Measurements from ENCODE around the gene RNF8.

The RNF8 gene

DNA sequence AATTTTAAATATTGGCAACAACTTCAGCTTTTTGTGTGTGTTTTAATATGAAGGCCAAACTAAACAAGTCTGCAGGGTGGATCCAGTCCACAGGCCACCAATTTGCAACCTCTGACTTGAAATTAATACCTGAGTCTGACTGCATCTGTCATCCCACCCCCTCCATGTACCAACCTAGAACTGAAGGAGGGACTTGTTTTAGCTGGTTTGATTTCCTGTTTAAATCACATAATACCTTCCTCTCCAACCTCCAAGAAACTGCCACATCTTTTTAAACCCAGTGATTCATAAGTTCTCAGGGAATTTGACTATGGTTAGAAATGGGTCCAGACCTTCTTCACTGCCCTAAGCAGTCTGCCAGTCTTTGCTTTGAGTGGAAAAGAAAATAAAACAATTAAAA is 21.6 kb downstream of the RNF8 start:
- H3K27me3 ChIP-seq (replicated peaks), result no peaks in the 10 kb centered on the region
- DNase-seq, result no peak
- H3K27ac ChIP-seq, result no peak overlapping the region
- H3K36me3 ChIP-seq (replicated peaks), result peaks cover 24% of the 10 kb centered on the region
- no peak for TF ChIP-seq CTCF (IDR thresholded peaks at IDR 0.05; ENCODE audit: low read depth, low read length, missing control alignments)
- in situ Hi-C loops (cut with HindIII; ENCODE audit: low pct_ligation_motif_present, low sequenced_read_pairs), result no loop called here
- no peak overlapping the region for H3K4me3 ChIP-seq (ENCODE audit: low read depth, low read length)

- no peak overlapping the region for H3K27ac ChIP-seq
- no peak overlapping the region for H3K4me3 ChIP-seq (ENCODE audit: low read depth, low read length)
- peaks cover 24% of the 10 kb centered on the region for H3K36me3 ChIP-seq (replicated peaks)
- in situ Hi-C loops (cut with HindIII; ENCODE audit: low pct_ligation_motif_present, low sequenced_read_pairs), result no loop called here
- DNase-seq, result no peak
- H3K27me3 ChIP-seq (replicated peaks), result no peaks in the 10 kb centered on the region
- no peak for TF ChIP-seq CTCF (IDR thresholded peaks at IDR 0.05; ENCODE audit: low read depth, low read length, missing control alignments)
These were observed 22.4 kb downstream of the RNF8 start for GRCh38 chr6:37376078-37376743.

GRCh38 chr6:37381579-37381978 is 27.8 kb downstream of the RNF8 start:
- Histone ChIP-seq H3K27ac (no peak overlapping the region), H3K27me3 (replicated peaks) (no peaks in the 10 kb centered on the region), H3K36me3 (replicated peaks) (peaks cover 17% of the 10 kb centered on the region), H3K4me3 (ENCODE audit: low read depth, low read length) (no peak overlapping the region)
- in situ Hi-C loops (cut with HindIII; ENCODE audit: low pct_ligation_motif_present, low sequenced_read_pairs), result no loop called here
- DNase-seq, result peak; percentile 31
- TF ChIP-seq CTCF (IDR thresholded peaks at IDR 0.05; ENCODE audit: low read depth, low read length, missing control alignments), result peak; percentile 65

- no peaks in the 10 kb centered on the region for H3K27me3 ChIP-seq (replicated peaks)
- peaks cover 13% of the 10 kb centered on the region for H3K36me3 ChIP-seq (replicated peaks)
- DNase-seq, result no peak
These were observed 29.4 kb downstream of the RNF8 start for GRCh38 chr6:37382994-37383765.

DNA sequence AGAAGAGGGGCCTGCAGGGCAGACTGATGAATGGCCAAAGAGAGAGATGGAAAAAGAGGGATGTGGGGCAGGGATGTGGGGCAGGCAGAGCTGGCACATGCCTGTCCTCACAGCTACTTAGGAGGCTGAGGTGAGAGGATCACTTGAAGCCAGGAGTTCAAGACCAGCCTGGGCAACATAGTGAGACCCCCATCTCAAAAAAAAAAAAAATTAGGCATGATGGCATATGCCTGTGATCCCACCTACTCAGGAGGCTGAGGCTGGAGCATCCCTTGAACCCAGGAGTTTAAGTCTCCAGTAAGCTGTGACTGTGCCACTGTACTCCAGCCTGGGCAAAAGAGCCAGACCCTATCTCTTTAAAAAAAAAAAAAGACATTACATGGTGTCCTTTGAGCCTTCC is 34.8 kb downstream of the RNF8 start:
- peaks cover 16% of the 10 kb centered on the region for H3K36me3 ChIP-seq (replicated peaks)
- DNase-seq, result no peak
- no peak overlapping the region for H3K27ac ChIP-seq
- no peak overlapping the region for H3K4me3 ChIP-seq (ENCODE audit: low read depth, low read length)
- TF ChIP-seq CTCF (IDR thresholded peaks at IDR 0.05; ENCODE audit: low read depth, low read length, missing control alignments), result no peak
- H3K27me3 ChIP-seq (replicated peaks), result no peaks in the 10 kb centered on the region
- in situ Hi-C loops (cut with HindIII; ENCODE audit: low pct_ligation_motif_present, low sequenced_read_pairs), result no loop called here

More at GRCh38 chr6:37382994-37383765, 29.4 kb downstream of the RNF8 start:
- Histone ChIP-seq H3K4me3 (ENCODE audit: low read depth, low read length) (no peak overlapping the region), H3K27ac (no peak overlapping the region)
- in situ Hi-C loops (cut with HindIII; ENCODE audit: low pct_ligation_motif_present, low sequenced_read_pairs), result no loop called here
- TF ChIP-seq CTCF (IDR thresholded peaks at IDR 0.05; ENCODE audit: low read depth, low read length, missing control alignments), result no peak
